ENCODE measurements around the gene GANAB.

DNA sequence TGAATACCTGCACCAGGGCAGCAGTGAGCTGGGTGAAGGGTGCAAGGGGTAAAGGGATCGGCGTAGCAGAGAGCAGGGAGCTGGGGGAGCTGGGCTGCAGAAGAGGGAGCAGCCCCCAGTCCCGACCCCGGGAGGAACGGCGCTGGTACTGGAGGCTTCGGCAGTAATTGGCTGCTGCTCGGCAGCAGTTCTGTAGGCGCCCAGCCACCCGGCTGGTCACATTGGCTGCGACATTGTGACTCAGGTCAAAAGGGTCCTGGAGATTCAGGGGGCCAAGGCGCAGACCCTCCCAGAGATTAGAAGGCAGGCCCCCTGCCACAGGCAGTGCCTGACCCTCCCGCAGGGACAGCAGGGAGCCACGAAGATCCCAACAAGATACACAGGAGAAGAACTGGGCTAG lies 70.6 kb downstream of the GANAB start:
- no peak for TF ChIP-seq CTCF (conservative IDR thresholded peaks at IDR 0.05; ENCODE audit: low read depth, low read length)
- no peak for TF ChIP-seq POLR2A (IDR thresholded peaks at IDR 0.05; ENCODE audit: low read depth, low read length)
- TF ChIP-seq USF2 (IDR thresholded peaks at IDR 0.05; ENCODE audit: low read depth, low read length): no peak
- TF ChIP-seq RAD21 (IDR thresholded peaks at IDR 0.05; ENCODE audit: low read length): no peak
